ENCODE data around the gene ZKSCAN1.
"Not testable (repeated sequence)": the region's sequence is repeated elsewhere in the genome, so short reads cannot be mapped to it uniquely, and the experiment has no call there.

The ZKSCAN1 gene

DNA sequence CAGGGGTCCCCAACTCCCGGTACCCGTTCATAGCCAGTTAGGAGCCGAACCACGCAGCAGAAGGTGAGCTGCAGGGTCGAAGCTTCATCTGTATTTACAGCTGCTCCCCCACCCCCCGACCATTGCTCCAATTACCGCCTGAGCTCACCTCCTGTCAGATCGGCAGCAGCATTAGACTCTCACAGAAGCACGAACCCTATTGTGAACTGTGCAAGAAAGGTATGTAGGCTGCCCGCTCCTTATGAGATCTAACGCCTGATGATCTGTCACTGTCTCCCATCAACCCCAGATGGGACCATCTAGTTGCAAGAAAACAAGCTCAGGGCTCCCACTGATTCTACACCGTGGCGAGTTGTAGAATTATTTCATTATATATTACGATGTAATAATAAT is 24.9 kb upstream of the ZKSCAN1 start:
- Mint-ChIP-seq H3K9me3 (no peaks in the 10 kb centered on the region), H3K4me1 (no peaks in the 10 kb centered on the region), H3K27me3 (peaks cover 15% of the 10 kb centered on the region), H3K36me3 (no peaks in the 10 kb centered on the region), H3K4me3 (no peak overlapping the region), H3K27ac (no peak overlapping the region)
- ATAC-seq (ENCODE audit: low read depth) (no peak), DNase-seq (ENCODE audit: low spot score in 2 of 2) (no peak)

DNA sequence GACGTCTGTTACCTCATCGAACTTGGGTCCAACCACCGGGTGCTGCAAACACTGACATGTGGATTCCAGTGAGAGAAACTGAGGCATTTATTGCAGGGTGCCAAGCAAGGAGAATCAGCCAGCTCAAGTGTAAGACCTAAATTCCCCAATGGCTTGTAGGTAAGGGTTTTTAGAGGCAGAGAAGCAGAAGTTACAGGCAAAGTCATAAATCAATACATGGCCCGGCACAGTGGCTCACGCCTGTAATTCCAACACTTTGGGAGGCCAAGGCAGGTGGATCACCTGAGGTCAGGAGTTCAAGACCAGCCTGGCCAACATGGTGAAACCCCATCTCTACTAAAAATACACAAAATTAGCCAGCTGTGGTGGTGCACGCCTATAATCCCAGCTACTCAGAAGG is 23.9 kb upstream of the ZKSCAN1 start:
- not testable (repeated sequence) for ATAC-seq (ENCODE audit: low read depth); H3K27ac Mint-ChIP-seq; H3K9me3 Mint-ChIP-seq; H3K4me3 Mint-ChIP-seq; H3K4me1 Mint-ChIP-seq; DNase-seq (ENCODE audit: low spot score in 2 of 2); H3K36me3 Mint-ChIP-seq
- peaks cover 13% of the 10 kb centered on the region for H3K27me3 Mint-ChIP-seq

DNA sequence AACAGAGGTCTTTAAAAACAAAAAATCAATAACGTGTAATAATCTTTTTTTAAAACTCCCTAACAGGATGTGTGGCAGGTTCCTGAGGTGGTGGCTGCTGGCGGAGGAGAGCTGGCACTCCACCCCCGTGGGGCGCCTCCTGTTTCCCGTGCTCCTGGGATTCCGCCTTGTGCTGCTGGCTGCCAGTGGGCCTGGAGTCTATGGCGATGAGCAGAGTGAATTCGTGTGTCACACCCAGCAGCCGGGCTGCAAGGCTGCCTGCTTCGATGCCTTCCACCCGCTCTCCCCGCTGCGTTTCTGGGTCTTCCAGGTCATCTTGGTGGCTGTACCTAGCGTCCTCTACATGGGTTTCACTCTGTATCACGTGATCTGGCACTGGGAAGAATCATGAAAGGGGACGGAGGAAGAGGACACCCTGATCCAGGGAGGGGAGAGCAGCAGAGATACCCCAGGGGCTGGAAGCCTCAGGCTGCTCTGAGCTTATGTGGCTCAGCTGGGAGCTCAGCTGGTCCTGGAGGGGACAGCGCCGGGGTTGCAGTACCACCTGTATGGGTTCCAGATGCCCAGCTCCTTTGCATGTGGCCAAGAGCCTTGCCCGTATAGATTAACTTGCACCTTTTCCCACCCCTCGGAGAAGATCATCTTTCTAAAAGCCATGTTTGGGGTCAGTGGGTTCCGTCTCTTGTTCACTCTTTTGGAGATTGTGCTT is 22.9 kb upstream of the ZKSCAN1 start:
- peaks cover 2% of the 10 kb centered on the region for H3K36me3 Mint-ChIP-seq
- no peak overlapping the region for H3K27ac Mint-ChIP-seq
- no peak overlapping the region for H3K4me3 Mint-ChIP-seq
- H3K27me3 Mint-ChIP-seq, result peaks cover 9% of the 10 kb centered on the region
- no peak for ATAC-seq (ENCODE audit: low read depth)
- peaks cover 1% of the 10 kb centered on the region for H3K9me3 Mint-ChIP-seq
- peaks cover 6% of the 10 kb centered on the region for H3K4me1 Mint-ChIP-seq
- no peak for DNase-seq (ENCODE audit: low spot score in 2 of 2)

DNA sequence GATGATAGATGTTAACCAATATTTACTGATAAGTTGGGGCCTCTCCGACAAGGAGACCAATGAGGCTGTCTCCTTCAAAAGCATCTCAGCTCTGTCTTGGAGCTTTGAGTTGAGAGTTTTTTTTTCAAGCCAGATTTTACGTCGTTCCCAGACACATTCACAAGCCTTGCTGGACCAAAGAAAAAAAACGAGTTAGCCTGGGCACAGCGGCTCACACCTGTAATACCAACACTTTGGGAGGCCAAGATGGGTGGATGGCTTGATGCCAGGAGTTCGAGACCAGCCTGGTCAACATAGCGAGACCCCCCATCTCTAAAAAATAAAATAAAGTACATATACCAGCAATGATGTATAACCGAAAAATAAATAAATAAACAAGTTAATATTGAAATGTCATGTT is 20.6 kb upstream of the ZKSCAN1 start:
- H3K27me3 Mint-ChIP-seq, result peaks cover 5% of the 10 kb centered on the region
- ATAC-seq (ENCODE audit: low read depth), result no peak
- peaks cover 10% of the 10 kb centered on the region for H3K4me1 Mint-ChIP-seq
- DNase-seq (ENCODE audit: low spot score in 2 of 2), result no peak
- H3K4me3 Mint-ChIP-seq, result no peak overlapping the region
- H3K36me3 Mint-ChIP-seq, result peaks cover 2% of the 10 kb centered on the region
- H3K27ac Mint-ChIP-seq, result no peak overlapping the region
- H3K9me3 Mint-ChIP-seq, result peaks cover 1% of the 10 kb centered on the region

DNA sequence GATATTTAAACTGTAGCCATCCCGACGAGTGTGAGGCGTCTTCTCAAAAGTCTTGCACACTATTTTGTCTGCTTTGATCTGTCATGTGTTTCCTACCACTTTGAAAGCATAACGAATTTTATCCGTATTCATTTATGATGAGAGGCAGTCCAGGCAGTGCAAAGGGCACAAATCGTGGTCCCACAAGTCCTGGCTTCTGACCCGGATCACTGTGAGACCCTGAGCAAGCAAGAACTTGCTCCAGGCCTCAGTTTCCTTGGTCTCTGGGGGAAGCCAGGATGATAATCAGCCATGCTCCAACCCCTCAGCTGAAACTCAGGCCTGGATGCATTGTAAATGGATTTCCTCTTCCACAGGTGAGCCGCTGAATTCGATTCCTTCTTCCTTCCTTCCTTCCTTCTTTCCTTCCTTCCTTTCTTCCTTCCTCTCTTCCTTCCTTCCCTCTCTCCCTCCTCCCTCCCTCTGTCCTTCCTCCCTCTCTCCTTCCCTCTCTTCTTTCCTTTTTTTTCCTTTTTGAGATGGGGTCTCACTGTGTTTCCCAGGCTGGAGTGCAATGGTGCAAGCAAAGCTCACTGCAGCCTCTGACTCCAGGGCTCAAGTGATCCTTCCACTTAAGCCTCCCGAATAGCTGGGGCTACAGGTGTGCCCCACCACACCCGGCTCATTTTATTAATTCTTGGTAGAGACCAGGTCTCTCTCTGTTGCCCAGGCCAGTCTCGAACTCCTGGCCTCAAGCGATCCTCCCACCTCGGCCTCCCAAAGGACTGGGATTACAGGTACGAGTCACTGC is 18.4 kb upstream of the ZKSCAN1 start:
- ATAC-seq (ENCODE audit: low read depth), result no peak
- peak overlapping the region; percentile 88 for H3K27ac Mint-ChIP-seq

DNA sequence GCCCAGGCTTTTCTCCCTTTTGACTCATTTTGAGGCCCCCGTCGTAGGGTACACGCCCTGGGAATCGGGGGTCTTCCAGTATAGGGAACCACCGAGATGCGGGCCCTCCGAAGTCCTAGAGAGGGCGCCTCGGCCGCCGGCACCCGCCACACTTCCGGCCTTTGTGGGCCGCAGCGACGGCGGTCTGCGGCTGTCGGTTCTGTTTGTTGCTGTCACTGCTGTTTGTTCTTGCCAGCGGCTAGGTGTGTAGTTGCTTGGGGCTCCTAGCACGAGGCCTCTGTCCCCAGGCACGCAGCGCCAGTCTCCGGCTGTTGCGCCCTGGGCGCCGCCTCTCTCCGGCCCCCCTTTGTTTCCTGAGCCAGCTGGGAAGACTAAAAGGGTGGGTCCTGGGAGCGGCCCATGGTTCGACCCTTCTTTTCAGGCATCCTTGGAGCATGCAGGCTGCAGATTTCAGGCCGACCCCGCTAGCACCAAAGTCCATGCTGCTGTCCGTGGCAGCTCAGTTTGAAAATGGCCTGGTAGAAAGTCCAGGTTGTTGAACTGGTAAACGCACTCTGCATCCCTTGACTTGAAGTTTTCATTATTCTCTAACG is 17.8 kb upstream of the ZKSCAN1 start:
- Mint-ChIP-seq H3K9me3 (peaks cover 1% of the 10 kb centered on the region), H3K27me3 (peaks cover 3% of the 10 kb centered on the region), H3K27ac (peak overlapping the region; percentile 88), H3K36me3 (peaks cover 2% of the 10 kb centered on the region), H3K4me1 (peaks cover 10% of the 10 kb centered on the region), H3K4me3 (peak overlapping the region; percentile 83)
- ATAC-seq (ENCODE audit: low read depth), result peak; percentile 94
- peak; percentile 56 to 57 for DNase-seq (ENCODE audit: low spot score in 2 of 2)

More for the DNA sequence above, 18.4 kb upstream of the ZKSCAN1 start:
- H3K36me3 Mint-ChIP-seq, result peaks cover 2% of the 10 kb centered on the region
- H3K4me3 Mint-ChIP-seq, result peak overlapping the region; percentile 83
- peaks cover 1% of the 10 kb centered on the region for H3K9me3 Mint-ChIP-seq
- peaks cover 3% of the 10 kb centered on the region for H3K27me3 Mint-ChIP-seq
- DNase-seq (ENCODE audit: low spot score in 2 of 2), result no peak
- H3K4me1 Mint-ChIP-seq, result peaks cover 10% of the 10 kb centered on the region

DNA sequence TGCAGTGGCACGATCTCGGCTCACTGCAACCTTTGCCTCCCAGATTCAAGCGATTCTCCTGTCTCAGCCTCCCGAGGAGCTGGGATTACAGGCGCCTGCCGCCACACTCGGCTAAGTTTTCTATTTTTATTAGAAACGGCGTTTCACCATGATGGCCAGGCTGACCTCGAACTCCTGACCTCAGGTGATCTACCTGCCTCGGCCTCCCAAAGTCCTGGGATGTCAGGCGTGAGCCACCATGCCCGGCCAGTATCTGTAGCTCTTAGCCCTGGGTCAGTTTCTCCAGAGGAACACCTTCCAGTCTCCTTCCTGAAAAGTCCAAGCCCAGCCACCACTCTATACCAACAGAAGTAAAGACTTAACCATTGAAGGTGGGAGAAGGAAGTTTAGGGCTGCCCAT is 15.2 kb upstream of the ZKSCAN1 start:
- peaks cover 1% of the 10 kb centered on the region for H3K9me3 Mint-ChIP-seq
- H3K4me3 Mint-ChIP-seq, result no peak overlapping the region
- peaks cover 10% of the 10 kb centered on the region for H3K4me1 Mint-ChIP-seq
- ATAC-seq (ENCODE audit: low read depth) (no peak), DNase-seq (ENCODE audit: low spot score in 2 of 2) (no peak)
- H3K36me3 Mint-ChIP-seq, result peaks cover 3% of the 10 kb centered on the region
- peaks cover under 1% of the 10 kb centered on the region for H3K27me3 Mint-ChIP-seq
- no peak overlapping the region for H3K27ac Mint-ChIP-seq

DNA sequence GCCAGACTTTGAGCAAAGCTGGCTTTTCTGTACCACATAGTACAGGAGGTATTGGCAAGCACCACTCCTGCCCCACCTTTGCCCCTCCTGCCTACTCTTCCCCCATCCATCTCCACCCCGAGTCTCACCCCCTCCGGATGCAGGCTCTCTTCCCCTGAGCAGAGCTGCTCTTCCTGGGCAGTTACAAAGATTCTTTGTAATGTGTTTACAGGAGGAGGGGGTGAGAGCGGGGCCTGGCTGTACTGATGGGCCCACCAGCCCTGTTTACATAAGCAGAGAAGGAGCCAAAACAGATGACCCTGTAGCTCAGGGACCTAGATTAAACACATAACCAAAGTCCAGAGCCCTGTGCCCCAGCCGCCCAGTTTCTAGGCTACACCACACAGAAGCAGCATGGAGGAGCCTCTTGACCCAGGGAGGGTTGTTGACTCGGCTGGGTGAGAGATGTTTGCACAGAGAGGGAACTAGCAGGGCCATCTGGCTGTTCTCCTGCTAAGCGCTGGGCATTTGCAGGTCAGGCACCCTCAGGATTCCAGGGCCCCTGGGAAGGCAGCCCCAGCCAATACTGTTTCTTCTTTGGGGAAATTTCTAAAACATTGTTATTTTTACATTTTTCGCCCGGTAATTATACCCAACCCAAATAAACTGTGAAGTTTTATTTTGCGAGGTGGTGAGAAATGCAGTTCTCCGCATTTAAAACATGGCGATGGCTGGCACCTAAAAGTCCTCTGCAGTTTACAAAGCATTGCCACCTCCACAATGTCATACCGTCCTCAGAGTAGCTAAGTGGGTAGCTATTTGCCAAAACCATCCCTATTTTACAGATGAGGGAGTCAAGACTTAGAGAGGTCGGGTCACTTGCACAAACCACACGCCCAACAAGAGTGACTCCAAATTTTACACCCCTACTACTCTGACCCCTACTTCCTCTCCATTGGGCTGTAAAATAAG is 11.4 kb upstream of the ZKSCAN1 start:
- ATAC-seq (ENCODE audit: low read depth) (no peak), DNase-seq (ENCODE audit: low spot score in 2 of 2) (no peak)
- peaks cover 7% of the 10 kb centered on the region for H3K27me3 Mint-ChIP-seq
- peaks cover 3% of the 10 kb centered on the region for H3K36me3 Mint-ChIP-seq
- no peaks in the 10 kb centered on the region for H3K9me3 Mint-ChIP-seq
- H3K4me1 Mint-ChIP-seq, result no peaks in the 10 kb centered on the region
- H3K27ac Mint-ChIP-seq, result no peak overlapping the region
- no peak overlapping the region for H3K4me3 Mint-ChIP-seq

DNA sequence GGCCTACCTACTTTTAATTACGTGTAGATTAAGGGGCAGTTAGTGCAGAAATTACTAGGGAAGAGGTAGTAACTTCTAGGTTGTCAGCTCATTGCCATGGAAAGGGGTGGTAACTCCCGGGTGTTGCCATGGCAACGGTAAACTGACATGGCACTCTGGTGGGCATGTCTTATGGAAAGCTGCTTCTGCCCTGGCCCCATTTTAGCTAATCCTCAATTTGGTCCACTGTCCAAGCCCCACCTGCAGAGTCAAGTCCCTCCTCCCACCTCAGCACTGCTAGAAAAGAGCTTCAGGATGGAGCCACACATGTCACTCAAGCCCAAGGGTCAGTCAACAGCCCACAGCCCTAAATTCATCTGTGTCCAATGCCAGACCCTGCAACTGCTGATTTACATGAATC is 7.5 kb upstream of the ZKSCAN1 start:
- Mint-ChIP-seq H3K9me3 (no peaks in the 10 kb centered on the region), H3K27me3 (peaks cover 10% of the 10 kb centered on the region), H3K36me3 (peaks cover 3% of the 10 kb centered on the region), H3K4me1 (no peaks in the 10 kb centered on the region), H3K4me3 (no peak overlapping the region), H3K27ac (no peak overlapping the region)
- DNase-seq (ENCODE audit: low spot score in 2 of 2) (no peak), ATAC-seq (ENCODE audit: low read depth) (no peak)

DNA sequence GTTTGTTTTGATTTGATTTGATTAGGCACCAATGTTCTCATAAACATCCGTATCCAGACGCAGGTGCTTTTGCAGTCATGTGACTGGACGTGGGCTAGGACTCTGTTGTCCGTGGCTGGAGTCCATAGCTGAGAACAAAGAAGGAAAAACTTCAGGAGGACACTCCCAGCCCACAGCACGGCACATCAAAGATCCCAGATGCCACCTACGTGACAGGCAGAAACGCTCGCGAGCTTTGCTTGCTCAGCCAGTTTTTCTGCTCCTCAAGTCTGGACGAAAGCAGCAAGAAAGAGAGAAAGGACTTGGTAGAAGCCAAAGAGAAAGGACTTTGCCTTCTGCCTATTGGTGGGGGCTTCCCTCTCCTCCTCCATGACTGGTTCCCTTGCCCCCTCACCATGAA is 6.9 kb upstream of the ZKSCAN1 start:
- peaks cover 10% of the 10 kb centered on the region for H3K27me3 Mint-ChIP-seq
- H3K9me3 Mint-ChIP-seq, result no peaks in the 10 kb centered on the region
- H3K36me3 Mint-ChIP-seq, result peaks cover 3% of the 10 kb centered on the region
- H3K27ac Mint-ChIP-seq, result no peak overlapping the region
- DNase-seq (ENCODE audit: low spot score in 2 of 2) (no peak), ATAC-seq (ENCODE audit: low read depth) (no peak)
- no peaks in the 10 kb centered on the region for H3K4me1 Mint-ChIP-seq
- no peak overlapping the region for H3K4me3 Mint-ChIP-seq

DNA sequence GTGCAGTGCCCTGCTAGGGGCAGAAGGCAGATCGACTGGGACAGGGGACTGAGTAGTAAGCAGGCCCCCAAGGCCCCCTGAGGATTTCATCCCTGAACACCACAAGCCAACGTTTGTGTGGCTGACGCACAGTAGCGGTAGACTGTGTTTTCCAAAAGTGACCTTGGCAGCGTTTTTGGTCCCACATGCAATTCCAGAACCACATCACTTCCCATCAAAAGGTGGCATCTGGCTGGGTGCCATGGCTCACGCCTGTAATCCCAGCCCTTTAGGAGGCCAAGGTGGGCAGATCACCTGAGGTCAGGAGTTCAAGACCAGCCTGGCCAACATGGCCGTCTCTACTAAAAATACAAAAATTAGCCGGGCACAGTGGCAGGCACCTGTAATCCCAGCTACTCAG is 5.4 kb upstream of the ZKSCAN1 start:
- not testable (repeated sequence) for DNase-seq (ENCODE audit: low spot score in 2 of 2); H3K4me3 Mint-ChIP-seq; H3K4me1 Mint-ChIP-seq; H3K27ac Mint-ChIP-seq; H3K36me3 Mint-ChIP-seq; H3K9me3 Mint-ChIP-seq; ATAC-seq (ENCODE audit: low read depth)
- peaks cover 10% of the 10 kb centered on the region for H3K27me3 Mint-ChIP-seq

DNA sequence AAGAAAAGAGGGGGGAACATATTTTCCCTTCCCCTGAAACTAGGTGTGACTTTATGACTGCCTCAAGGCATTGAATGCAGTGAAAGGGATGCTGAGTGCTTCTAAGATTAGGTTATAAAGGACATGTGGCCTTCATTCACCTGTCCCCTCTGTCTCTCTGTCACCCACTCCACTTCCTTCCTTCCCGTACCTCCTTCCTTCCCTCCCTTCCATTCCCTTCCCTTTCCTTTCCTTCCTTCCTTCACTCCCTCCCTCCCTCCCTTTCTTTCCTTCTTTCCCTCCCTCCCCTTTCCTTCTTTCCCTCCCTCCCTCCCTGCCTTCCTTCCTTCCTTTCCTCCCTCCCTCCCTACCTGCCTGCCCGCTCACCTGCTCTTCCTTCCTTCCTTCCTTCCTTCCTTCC is 4.5 kb upstream of the ZKSCAN1 start:
- no peak overlapping the region for H3K4me3 Mint-ChIP-seq
- H3K27ac Mint-ChIP-seq, result no peak overlapping the region
- ATAC-seq (ENCODE audit: low read depth) (no peak), DNase-seq (ENCODE audit: low spot score in 2 of 2) (no peak)
- H3K36me3 Mint-ChIP-seq, result no peaks in the 10 kb centered on the region
- no peaks in the 10 kb centered on the region for H3K9me3 Mint-ChIP-seq
- H3K4me1 Mint-ChIP-seq, result no peaks in the 10 kb centered on the region
- H3K27me3 Mint-ChIP-seq, result peaks cover 8% of the 10 kb centered on the region

DNA sequence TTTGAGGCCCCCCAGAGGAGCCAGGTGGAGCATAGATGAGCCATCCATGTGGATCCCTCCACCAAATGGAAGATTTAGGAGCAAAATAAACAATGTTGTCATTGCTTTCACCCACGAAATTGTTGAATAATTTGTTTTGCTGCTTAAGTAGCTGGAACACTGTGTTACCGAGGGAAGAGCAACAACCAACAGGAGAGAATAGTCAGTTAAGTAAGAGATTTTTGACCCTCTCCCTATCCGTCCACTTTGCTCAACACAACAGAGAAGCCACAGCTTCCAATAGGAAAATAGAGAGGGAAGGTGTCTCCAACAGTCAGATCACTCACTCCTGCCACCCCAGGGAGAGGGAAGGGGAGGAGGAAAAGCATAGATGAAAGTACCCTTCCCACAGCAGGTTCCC is 3.9 kb upstream of the ZKSCAN1 start:
- no peak for DNase-seq (ENCODE audit: low spot score in 2 of 2)
- Mint-ChIP-seq H3K9me3 (no peaks in the 10 kb centered on the region), H3K4me3 (no peak overlapping the region), H3K4me1 (peaks cover 6% of the 10 kb centered on the region), H3K36me3 (no peaks in the 10 kb centered on the region), H3K27ac (no peak overlapping the region), H3K27me3 (peaks cover 8% of the 10 kb centered on the region)
- ATAC-seq (ENCODE audit: low read depth), result no peak
